Fibroblast of lung (primary cell): Measurements from ENCODE around the gene TRRAP.

Source experiments
- CTCF ChIP-seq, 2 donors: IDR thresholded peaks in 1 of 2; conservative IDR thresholded peaks in 1 of 2; 1 replicate in 1 of 2; 2 replicates in 1 of 2; pipeline ENCODE4 v1.5.1; 2011 to 2012; ENCODE audit warnings: low read length in 2 of 2, control low read depth in 1 of 2, inconsistent platforms in 1 of 2, low read depth in 1 of 2, mild to moderate bottlenecking in 1 of 2
- EZH2 ChIP-seq: IDR thresholded peaks from 2 replicates; pipeline ENCODE4 v1.5.1; 2012; ENCODE audit warnings: low read length, control low read depth, mild to moderate bottlenecking; ENCODE audit errors: missing control alignments

- no peak for TF ChIP-seq CTCF (conservative IDR thresholded peaks at IDR 0.05 in 1 of 2, IDR thresholded peaks at IDR 0.05 in 1 of 2; ENCODE audit: low read depth in 1 of 2, low read length in 2 of 2)
- TF ChIP-seq EZH2 = no peak
Observed at GRCh38 chr7:98900815-98901214, 22.5 kb downstream of the TRRAP start.
